Nephron (organoid): ENCODE results near the gene APOOL.

Experiments used
- H3K27ac Mint-ChIP-seq, 3 experiments: 2 replicates each; pipeline ENCODE4 v1.8.0; 2020; ENCODE audit warnings: mixed read lengths in 3 of 3, mild to moderate bottlenecking in 2 of 3, moderate library complexity in 1 of 3
- H3K27me3 Mint-ChIP-seq: 2 replicates; pipeline ENCODE4 v1.8.0; 2021; ENCODE audit warnings: low read depth, mild to moderate bottlenecking, moderate library complexity, mixed read lengths
- H3K36me3 Mint-ChIP-seq: 2 replicates; pipeline ENCODE4 v1.8.0; 2020; ENCODE audit warnings: low read depth, mixed read lengths
- H3K4me1 Mint-ChIP-seq: 2 replicates; pipeline ENCODE4 v1.8.0; 2020; ENCODE audit warnings: mixed read lengths
- H3K4me3 Mint-ChIP-seq, 3 experiments: 2 replicates each; pipeline ENCODE4 v1.8.0; 2020; ENCODE audit warnings: mild to moderate bottlenecking in 3 of 3, mixed read lengths in 3 of 3, moderate library complexity in 2 of 3
- H3K9me3 Mint-ChIP-seq: 2 replicates; pipeline ENCODE4 v1.8.0; 2020; ENCODE audit warnings: mixed read lengths
- TF ChIP-seq, protein P1 (sequence below), 3 experiments: fragments of 200-600 bp; sonication (generic); IDR thresholded peaks; one replicate each; pipeline ENCODE4 v1.5.0; 2021; ENCODE audit warnings: antibody characterized with exemption in 3 of 3; ENCODE audit not compliant: unreplicated experiment in 3 of 3

The APOOL gene

DNA sequence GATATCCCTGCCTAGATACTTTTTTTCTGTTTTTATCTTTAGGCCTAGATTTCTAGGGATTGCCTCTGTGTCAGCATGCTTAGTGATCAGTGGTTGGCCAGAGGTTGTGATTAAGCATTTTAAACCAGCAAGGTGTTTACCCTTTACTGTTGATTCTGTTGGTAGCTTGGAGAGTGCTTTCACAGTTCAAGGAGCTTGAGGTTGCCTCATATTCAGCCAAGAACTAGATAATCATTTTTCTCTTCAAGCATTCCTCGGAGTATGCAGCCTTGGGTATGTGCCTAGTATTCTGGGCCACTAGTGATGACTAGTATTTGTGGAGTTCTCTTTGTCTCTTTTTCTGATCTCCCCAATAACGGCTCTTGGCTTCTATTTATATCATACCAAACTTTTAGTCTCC, 20.4 kb downstream of the APOOL start:
- H3K27me3 Mint-ChIP-seq: no peaks in the 10 kb centered on the region
- TF ChIP-seq, protein P1, sequence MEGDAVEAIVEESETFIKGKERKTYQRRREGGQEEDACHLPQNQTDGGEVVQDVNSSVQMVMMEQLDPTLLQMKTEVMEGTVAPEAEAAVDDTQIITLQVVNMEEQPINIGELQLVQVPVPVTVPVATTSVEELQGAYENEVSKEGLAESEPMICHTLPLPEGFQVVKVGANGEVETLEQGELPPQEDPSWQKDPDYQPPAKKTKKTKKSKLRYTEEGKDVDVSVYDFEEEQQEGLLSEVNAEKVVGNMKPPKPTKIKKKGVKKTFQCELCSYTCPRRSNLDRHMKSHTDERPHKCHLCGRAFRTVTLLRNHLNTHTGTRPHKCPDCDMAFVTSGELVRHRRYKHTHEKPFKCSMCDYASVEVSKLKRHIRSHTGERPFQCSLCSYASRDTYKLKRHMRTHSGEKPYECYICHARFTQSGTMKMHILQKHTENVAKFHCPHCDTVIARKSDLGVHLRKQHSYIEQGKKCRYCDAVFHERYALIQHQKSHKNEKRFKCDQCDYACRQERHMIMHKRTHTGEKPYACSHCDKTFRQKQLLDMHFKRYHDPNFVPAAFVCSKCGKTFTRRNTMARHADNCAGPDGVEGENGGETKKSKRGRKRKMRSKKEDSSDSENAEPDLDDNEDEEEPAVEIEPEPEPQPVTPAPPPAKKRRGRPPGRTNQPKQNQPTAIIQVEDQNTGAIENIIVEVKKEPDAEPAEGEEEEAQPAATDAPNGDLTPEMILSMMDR (IDR thresholded peaks at IDR 0.05; ENCODE audit: unreplicated experiment in 3 of 3): no peak
- H3K4me3 Mint-ChIP-seq: no peak overlapping the region
- H3K36me3 Mint-ChIP-seq: peaks cover 27% of the 10 kb centered on the region
- no peak overlapping the region for H3K27ac Mint-ChIP-seq
- no peaks in the 10 kb centered on the region for H3K4me1 Mint-ChIP-seq
- peaks cover 31% of the 10 kb centered on the region for H3K9me3 Mint-ChIP-seq

DNA sequence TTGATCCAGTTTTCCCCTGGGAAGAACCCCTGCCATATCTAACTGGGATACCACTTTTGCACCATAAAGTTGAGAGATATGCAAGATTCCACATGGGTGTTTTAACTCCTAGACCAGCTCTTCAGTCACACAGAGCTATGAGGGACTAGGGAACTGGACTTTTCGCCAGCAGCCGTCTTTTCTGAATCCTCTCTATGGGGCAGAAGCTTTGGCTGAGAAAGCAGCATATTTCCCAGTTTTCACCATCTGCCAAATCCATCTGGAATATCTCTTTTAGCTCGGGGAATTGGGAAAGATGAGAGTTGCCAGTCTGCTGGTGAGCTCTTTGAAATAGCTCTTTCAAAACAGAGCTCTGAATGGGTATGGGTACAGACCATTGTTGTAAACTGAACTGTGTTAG, 20.9 kb downstream of the APOOL start:
- TF ChIP-seq, protein P1 (IDR thresholded peaks at IDR 0.05; ENCODE audit: unreplicated experiment in 3 of 3): no peak
- H3K9me3 Mint-ChIP-seq: peaks cover 30% of the 10 kb centered on the region
- no peaks in the 10 kb centered on the region for H3K4me1 Mint-ChIP-seq
- H3K27ac Mint-ChIP-seq: no peak overlapping the region
- H3K4me3 Mint-ChIP-seq: no peak overlapping the region
- H3K36me3 Mint-ChIP-seq: peaks cover 23% of the 10 kb centered on the region
- no peaks in the 10 kb centered on the region for H3K27me3 Mint-ChIP-seq

DNA sequence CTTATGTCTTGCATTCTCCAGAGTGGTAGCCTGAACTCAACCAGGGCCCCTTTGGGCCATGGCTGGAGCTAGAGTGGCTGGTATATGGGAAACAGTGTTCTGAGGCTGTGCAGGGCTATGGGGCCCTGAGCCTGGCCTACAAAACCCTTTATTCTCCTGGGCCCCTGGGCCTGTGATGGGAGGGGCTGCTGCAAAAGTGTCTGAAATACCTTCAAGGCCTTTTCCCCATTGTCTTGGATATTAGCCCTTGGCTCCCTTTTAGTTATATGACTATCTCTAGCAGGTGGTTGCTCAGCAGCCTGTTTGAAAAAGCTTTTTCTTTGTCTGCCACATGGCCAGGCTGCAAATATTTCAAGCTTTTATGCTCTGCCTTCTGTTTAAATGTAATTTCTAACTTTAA, 22.5 kb downstream of the APOOL start:
- TF ChIP-seq, protein P1 (IDR thresholded peaks at IDR 0.05; ENCODE audit: unreplicated experiment in 3 of 3): no peak
- Mint-ChIP-seq H3K4me1 (no peaks in the 10 kb centered on the region), H3K27ac (no peak overlapping the region), H3K36me3 (peaks cover 22% of the 10 kb centered on the region), H3K4me3 (no peak overlapping the region), H3K9me3 (peaks cover 25% of the 10 kb centered on the region), H3K27me3 (no peaks in the 10 kb centered on the region)

DNA sequence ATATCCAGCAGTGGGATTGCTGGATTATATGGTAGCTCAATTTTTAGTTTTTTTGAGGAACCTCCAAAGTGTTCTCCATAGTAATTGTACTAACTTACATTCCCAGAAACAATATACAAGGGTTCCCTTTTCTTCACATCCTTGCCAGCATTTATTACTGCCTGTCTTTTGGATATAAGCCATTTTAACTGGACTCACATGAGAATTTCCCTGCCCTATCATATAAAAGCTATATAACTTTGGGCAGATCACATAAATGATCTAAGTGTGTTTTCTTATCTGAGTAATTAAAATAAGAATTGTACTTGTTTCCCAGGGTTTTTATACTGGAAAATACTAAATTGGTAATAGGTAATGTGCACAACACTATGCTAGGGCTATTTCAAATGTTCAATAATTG, 25.4 kb downstream of the APOOL start:
- Mint-ChIP-seq H3K4me3 (no peak overlapping the region), H3K9me3 (peaks cover 10% of the 10 kb centered on the region), H3K36me3 (peaks cover 3% of the 10 kb centered on the region), H3K27ac (no peak overlapping the region), H3K4me1 (no peaks in the 10 kb centered on the region), H3K27me3 (no peaks in the 10 kb centered on the region)
- TF ChIP-seq, protein P1 (IDR thresholded peaks at IDR 0.05; ENCODE audit: unreplicated experiment in 3 of 3): no peak

DNA sequence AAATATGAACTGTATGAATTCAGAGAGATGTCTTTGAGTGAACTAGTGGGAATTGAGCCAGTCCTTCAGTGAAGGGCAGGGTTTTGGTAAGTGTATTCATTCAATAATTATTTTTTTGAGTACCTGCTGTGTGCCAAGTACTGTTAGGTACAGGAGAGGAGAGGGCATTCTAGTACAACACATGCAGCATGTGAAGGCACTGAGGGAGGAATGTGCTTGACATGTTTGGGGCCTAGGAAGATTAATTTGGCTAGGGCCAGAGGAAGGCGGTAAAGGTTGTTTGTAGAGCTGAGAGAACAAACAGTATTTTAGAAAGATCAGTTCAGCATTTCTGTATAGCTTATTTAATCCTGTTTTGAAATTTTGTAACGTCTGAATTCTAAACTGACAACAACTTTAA, 27.8 kb downstream of the APOOL start:
- H3K27ac Mint-ChIP-seq: no peak overlapping the region
- H3K4me3 Mint-ChIP-seq: no peak overlapping the region
- no peaks in the 10 kb centered on the region for H3K27me3 Mint-ChIP-seq
- peaks cover 14% of the 10 kb centered on the region for H3K9me3 Mint-ChIP-seq
- H3K36me3 Mint-ChIP-seq: peaks cover 3% of the 10 kb centered on the region
- no peaks in the 10 kb centered on the region for H3K4me1 Mint-ChIP-seq
- TF ChIP-seq, protein P1 (IDR thresholded peaks at IDR 0.05; ENCODE audit: unreplicated experiment in 3 of 3): no peak

DNA sequence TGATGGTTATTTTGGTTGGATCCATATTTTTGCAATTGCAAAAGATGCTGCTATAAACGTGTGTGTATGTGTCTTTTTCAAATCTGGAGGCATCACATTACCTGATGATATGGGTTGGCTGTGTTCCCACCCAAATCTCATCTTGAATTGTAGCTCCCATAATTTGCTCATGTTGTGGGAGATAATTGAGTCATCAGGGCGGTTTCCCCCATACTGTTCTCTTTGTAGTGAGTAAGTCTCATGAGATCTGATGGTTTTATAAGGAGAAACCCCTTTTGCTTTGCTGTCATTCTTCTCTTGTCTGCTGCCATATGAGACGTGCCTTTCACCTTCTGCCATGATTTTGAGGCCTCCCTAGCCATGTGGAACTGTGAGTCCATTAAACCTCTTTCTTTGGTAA, 33.4 kb downstream of the APOOL start:
- Mint-ChIP-seq H3K36me3 (peaks cover 14% of the 10 kb centered on the region), H3K4me1 (no peaks in the 10 kb centered on the region), H3K27me3 (no peaks in the 10 kb centered on the region), H3K4me3 (no peak overlapping the region), H3K9me3 (peaks cover 45% of the 10 kb centered on the region), H3K27ac (no peak overlapping the region)
- TF ChIP-seq, protein P1 (IDR thresholded peaks at IDR 0.05; ENCODE audit: unreplicated experiment in 3 of 3): no peak
